Lower leg skin (tissue), 4 donors: ENCODE data around the gene PPL. TPM values are rescaled to one million over a fixed set of nuclear protein-coding genes. Genes with fewer than 3 reads are reported as not detected.

Experiments used
- DNase-seq, 2 donors: peaks; one replicate each; pipeline ENCODE4 v3.0.0-alpha.2; 2019; ENCODE audit warnings: low spot score in 2 of 2
- H3K4me3 ChIP-seq: fragments of 200-600 bp; sonication (generic); 2 replicates; pipeline ENCODE4 v1.5.1; 2017; ENCODE audit warnings: mild to moderate bottlenecking, low read depth; ENCODE audit not compliant: poor library complexity, severe bottlenecking
- POLR2A ChIP-seq, 2 donors: fragments of 450-650 bp; IDR thresholded peaks; one replicate each; pipeline ENCODE4 v1.6.1; 2016 to 2017; ENCODE audit warnings: antibody characterized with exemption in 2 of 2, mild to moderate bottlenecking in 1 of 2, moderate library complexity in 1 of 2
- WGBS, 2 donors: methylation state at CpG; one replicate each; pipeline ENCODE4 v1.1.5; 2018; 5-methylcytosine and 5-hydroxymethylcytosine counted together
- intact Hi-C: fragments of 100-400 bp; cut with DNase I; formaldehyde crosslinking; loops from one replicate; pipeline ENCODE4 v1.15.0; 2023; ENCODE audit warnings: low total_unique reads
- total RNA-seq, 4 donors: library from RNA; depleted of rRNA; stranded (reverse); fragments of >200 nt; gene quantifications; one replicate each; pipeline ENCODE4 v1.1.0, GENCODE V29; 2016
- TF ChIP-seq, protein P1 (sequence below), 3 donors: fragments of 450-650 bp; IDR thresholded peaks; one replicate each; pipeline ENCODE4 v1.5.1; 2016; ENCODE audit warnings: antibody characterized with exemption in 3 of 3, mild to moderate bottlenecking in 3 of 3, moderate library complexity in 2 of 3

PPL gene
- total RNA-seq, 4 donors from 2014 or later: 445 to 545 (median 495) TPM

DNA sequence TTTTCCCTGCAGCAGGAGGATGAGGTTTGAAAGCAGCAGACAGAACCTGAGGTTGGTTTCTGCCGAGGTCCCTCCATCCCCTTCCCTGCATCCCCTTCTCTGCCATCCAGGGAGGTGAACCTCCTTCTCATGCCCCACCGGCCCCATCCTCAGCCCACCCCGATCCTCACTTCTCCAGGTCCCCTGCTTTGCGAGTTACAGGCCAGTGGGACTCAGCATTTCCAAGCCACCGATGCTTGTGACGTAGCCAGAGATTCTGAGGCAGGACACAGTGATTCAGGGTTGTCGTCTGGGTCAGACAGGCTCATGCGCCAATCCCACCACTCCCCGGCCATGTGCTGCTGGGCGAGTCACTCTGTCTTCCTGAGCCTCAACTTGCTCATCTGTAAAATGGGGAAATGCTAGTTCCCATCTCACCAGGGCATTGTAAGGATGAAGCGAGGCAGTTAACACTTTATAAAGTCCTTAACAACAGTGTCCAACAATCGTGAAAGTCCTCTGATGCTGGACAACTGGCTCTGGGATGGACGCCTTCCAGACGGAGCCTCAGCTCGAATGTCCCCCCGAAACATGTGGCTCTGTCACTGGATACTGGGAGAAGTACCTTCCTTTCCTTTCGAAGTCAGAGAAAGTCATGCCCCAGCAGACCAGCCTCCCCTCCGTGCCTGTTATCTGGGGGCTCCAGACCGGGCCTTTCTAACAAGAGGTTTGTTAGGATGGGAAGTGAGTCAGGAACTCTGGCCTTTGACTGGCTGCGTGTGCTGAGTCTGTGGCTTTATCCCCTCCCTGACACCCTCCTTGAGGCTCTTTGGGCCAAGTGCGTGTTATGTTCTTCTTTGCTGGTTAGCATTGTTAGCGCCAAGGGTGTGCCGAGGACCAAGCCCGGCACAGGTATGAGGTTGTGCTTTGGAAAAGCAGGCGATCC, 43.0 kb upstream of the PPL start:
- DNase-seq: no peak
- TF ChIP-seq, protein P1, sequence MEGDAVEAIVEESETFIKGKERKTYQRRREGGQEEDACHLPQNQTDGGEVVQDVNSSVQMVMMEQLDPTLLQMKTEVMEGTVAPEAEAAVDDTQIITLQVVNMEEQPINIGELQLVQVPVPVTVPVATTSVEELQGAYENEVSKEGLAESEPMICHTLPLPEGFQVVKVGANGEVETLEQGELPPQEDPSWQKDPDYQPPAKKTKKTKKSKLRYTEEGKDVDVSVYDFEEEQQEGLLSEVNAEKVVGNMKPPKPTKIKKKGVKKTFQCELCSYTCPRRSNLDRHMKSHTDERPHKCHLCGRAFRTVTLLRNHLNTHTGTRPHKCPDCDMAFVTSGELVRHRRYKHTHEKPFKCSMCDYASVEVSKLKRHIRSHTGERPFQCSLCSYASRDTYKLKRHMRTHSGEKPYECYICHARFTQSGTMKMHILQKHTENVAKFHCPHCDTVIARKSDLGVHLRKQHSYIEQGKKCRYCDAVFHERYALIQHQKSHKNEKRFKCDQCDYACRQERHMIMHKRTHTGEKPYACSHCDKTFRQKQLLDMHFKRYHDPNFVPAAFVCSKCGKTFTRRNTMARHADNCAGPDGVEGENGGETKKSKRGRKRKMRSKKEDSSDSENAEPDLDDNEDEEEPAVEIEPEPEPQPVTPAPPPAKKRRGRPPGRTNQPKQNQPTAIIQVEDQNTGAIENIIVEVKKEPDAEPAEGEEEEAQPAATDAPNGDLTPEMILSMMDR (IDR thresholded peaks at IDR 0.05): no peak
- TF ChIP-seq POLR2A (IDR thresholded peaks at IDR 0.05): no peak
- intact Hi-C loops: no loop called here
- WGBS, 2 donors: 73% methylated on average over 25 of the region's 25 CpGs
- no peak overlapping the region for H3K4me3 ChIP-seq

- no peak overlapping the region for H3K4me3 ChIP-seq
- no peak for DNase-seq
- 79 to 80% methylated on average over 7 of the region's 7 CpGs for WGBS, 2 donors
- intact Hi-C loops: no loop called here
- TF ChIP-seq, protein P1 (IDR thresholded peaks at IDR 0.05): no peak
Observed at GRCh38 chr16:4979164-4979563, 42.2 kb upstream of the PPL start.

DNA sequence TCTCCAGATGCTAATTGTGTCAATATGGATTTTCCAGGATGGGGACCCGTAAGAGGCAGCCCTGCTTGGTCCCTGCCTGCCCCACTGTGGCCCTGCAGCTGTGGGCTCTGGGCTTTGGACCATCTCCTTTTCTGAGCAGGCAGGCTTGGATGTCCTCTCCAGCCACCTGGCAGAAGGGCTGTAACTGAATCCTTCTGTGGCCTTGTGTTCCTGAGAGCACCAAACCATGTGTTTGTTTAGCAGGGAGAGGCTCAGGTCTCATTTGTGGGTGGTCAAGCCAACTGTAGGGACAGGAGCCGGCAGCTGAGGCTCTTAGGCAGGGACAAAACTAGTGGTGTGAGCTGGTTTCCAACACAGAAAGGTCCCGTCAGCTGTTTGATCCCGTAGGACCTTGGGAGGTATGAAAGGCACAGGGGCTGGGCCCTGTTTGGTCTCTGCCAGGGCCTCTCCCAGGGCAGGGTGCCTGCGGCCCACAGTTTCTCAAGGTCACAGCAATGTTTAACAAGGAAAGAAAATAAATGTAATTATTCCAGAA, 39.7 kb upstream of the PPL start:
- WGBS, 2 donors: 81 to 89% methylated on average over 5 of the region's 5 CpGs
- intact Hi-C loops: no loop called here
- H3K4me3 ChIP-seq: no peak overlapping the region
- TF ChIP-seq, protein P1 (IDR thresholded peaks at IDR 0.05): no peak
- DNase-seq: no peak

GRCh38 chr16:4976079-4976478, 39.1 kb upstream of the PPL start:
- intact Hi-C loops: no loop called here
- 86 to 92% methylated on average over 2 of the region's 2 CpGs for WGBS, 2 donors
- no peak for DNase-seq
- no peak for TF ChIP-seq POLR2A (IDR thresholded peaks at IDR 0.05)
- TF ChIP-seq, protein P1 (IDR thresholded peaks at IDR 0.05): no peak
- H3K4me3 ChIP-seq: no peak overlapping the region

GRCh38 chr16:4972938-4973587, 36.1 kb upstream of the PPL start:
- 58 to 65% methylated on average over 8 of the region's 8 CpGs for WGBS, 2 donors
- H3K4me3 ChIP-seq: no peak overlapping the region
- TF ChIP-seq, protein P1 (IDR thresholded peaks at IDR 0.05): no peak
- no peak for TF ChIP-seq POLR2A (IDR thresholded peaks at IDR 0.05)
- no peak for DNase-seq
- intact Hi-C loops: loop anchor here (5.0 kb wide), 1 partner anchor 449 kb away; no protein-coding TSS in a partner anchor
